SU-DHL-6 (cell line): ENCODE results near the gene ABHD16A.

Experiments
- H2AFZ ChIP-seq: fragments of 200-600 bp; sonication (generic); 2 replicates; pipeline ENCODE4 v1.6.1; 2014; ENCODE audit warnings: low read depth, mild to moderate bottlenecking, moderate library complexity, mixed read lengths, antibody characterized with exemption, low read length; ENCODE audit not compliant: severe bottlenecking
- H3F3A ChIP-seq: fragments of 200-600 bp; shearing (Covaris generic); 2 replicates; pipeline ENCODE4 v1.6.0; 2016; ENCODE audit warnings: antibody characterized with exemption, mild to moderate bottlenecking; ENCODE audit not compliant: insufficient read depth
- H3K27ac ChIP-seq: fragments of 200-600 bp; sonication (generic); 2 replicates; pipeline ENCODE4 v1.5.1; 2016; ENCODE audit warnings: low read depth, mild to moderate bottlenecking, low read length, moderate library complexity, mixed read lengths
- H3K27me3 ChIP-seq: fragments of 200-600 bp; sonication (generic), shearing (Covaris generic); 2 replicates; pipeline ENCODE4 v1.6.0; 2014; ENCODE audit warnings: mild to moderate bottlenecking, low read length
- H3K36me3 ChIP-seq: fragments of 200-600 bp; sonication (generic); 2 replicates; pipeline ENCODE4 v1.6.1; 2014; ENCODE audit warnings: mild to moderate bottlenecking, low read length, mixed read lengths
- H3K4me2 ChIP-seq: fragments of 300-600, 200-600 bp; shearing (Covaris generic), sonication (generic); 2 replicates; pipeline ENCODE4 v1.6.0; 2014; ENCODE audit warnings: low read length, low read depth, mild to moderate bottlenecking; ENCODE audit not compliant: poor library complexity, severe bottlenecking
- H3K4me3 ChIP-seq: fragments of 200-600 bp; sonication (generic); 2 replicates; pipeline ENCODE4 v1.5.1; 2014; ENCODE audit warnings: antibody characterized with exemption, low read length, mild to moderate bottlenecking, mixed read lengths; ENCODE audit not compliant: insufficient read depth, poor library complexity, severe bottlenecking
- H3K79me2 ChIP-seq: fragments of 200-600 bp; sonication (generic); 2 replicates; pipeline ENCODE4 v1.6.1; 2014; ENCODE audit warnings: mild to moderate bottlenecking, low read length, moderate library complexity; ENCODE audit not compliant: insufficient read depth
- H3K9ac ChIP-seq: fragments of 200-600 bp; sonication (generic); 2 replicates; pipeline ENCODE4 v1.7.0; 2014; ENCODE audit warnings: mild to moderate bottlenecking, low read length
- H3K9me2 ChIP-seq: fragments of 200-600 bp; sonication (generic); replicated peaks from 2 replicates; pipeline ENCODE4 v1.6.1; 2014; ENCODE audit warnings: low read length; ENCODE audit not compliant: insufficient read depth
- H3K9me3 ChIP-seq: fragments of 200-600 bp; sonication (generic); 2 replicates; pipeline ENCODE4 v1.6.1; 2014; ENCODE audit warnings: low read length, mixed read lengths; ENCODE audit not compliant: insufficient read depth
- H4K20me1 ChIP-seq: fragments of 200-600 bp; sonication (generic); 2 replicates; pipeline ENCODE4 v1.6.1; 2014; ENCODE audit warnings: low read depth, mild to moderate bottlenecking, antibody characterized with exemption, low read length, moderate library complexity, mixed read lengths
- EZH2phosphoT487 ChIP-seq: fragments of 200-600 bp; sonication (generic), shearing (Covaris generic); conservative IDR thresholded peaks from 2 replicates; pipeline ENCODE4 v1.6.1; 2018; ENCODE audit warnings: mild to moderate bottlenecking, antibody characterized with exemption, low read length, moderate library complexity, mixed read lengths
- TF ChIP-seq, protein P1 (sequence below): fragments of 200-600 bp; sonication (generic); IDR thresholded peaks from one replicate; pipeline ENCODE4 v1.5.1; 2017; ENCODE audit warnings: antibody characterized with exemption, mild to moderate bottlenecking, low read length, moderate library complexity; ENCODE audit not compliant: insufficient read depth, poor library complexity, severe bottlenecking

Gene ABHD16A

DNA sequence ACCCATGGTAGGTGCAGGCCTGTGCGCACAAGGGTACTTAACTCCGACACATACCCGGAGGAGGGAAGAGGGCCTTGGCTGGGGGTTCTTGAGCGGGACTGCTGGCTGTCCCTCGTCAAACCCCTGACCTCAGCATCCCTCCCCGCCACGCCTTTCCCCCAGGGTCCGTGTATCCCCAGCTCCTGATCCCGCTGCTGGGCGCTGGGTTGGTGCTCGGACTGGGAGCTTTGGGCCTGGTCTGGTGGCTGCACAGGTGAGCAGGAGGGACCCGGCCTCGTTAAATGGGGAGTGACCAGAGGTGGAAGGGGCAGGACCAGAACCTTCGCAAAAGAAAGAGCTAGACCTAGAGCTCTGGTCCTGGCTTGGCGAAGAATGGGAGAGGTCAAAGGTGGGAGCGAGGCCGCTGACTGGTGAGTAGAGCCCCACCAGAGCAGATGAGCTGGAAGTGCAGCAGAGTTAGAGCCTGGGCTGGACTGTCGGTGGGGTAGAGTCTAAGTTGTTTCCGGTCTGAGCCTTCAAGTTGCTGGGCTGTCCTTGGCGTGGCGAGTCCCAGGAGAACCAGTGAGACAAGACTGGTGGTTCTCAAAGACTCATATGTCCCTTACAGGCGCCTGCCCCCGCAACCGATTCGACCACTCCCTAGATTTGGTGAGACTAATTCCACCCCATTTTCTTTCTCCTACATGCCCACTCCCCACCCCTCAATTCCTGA lies 21.0 kb upstream of the ABHD16A start:
- Histone ChIP-seq H3K36me3 (no peaks in the 10 kb centered on the region), H4K20me1 (no peaks in the 10 kb centered on the region), H3F3A (peaks cover 4% of the 10 kb centered on the region; the same call in 1 of the 2 replicates), H3K9ac (no peak overlapping the region), H3K27me3 (no peaks in the 10 kb centered on the region), H2AFZ (no peak overlapping the region), H3K4me2 (no peak overlapping the region), H3K79me2 (no peaks in the 10 kb centered on the region), H3K27ac (no peak overlapping the region), H3K4me3 (no peak overlapping the region), H3K9me3 (no peaks in the 10 kb centered on the region), H3K9me2 (no peaks in the 10 kb centered on the region)
- no peak for TF ChIP-seq EZH2phosphoT487

DNA sequence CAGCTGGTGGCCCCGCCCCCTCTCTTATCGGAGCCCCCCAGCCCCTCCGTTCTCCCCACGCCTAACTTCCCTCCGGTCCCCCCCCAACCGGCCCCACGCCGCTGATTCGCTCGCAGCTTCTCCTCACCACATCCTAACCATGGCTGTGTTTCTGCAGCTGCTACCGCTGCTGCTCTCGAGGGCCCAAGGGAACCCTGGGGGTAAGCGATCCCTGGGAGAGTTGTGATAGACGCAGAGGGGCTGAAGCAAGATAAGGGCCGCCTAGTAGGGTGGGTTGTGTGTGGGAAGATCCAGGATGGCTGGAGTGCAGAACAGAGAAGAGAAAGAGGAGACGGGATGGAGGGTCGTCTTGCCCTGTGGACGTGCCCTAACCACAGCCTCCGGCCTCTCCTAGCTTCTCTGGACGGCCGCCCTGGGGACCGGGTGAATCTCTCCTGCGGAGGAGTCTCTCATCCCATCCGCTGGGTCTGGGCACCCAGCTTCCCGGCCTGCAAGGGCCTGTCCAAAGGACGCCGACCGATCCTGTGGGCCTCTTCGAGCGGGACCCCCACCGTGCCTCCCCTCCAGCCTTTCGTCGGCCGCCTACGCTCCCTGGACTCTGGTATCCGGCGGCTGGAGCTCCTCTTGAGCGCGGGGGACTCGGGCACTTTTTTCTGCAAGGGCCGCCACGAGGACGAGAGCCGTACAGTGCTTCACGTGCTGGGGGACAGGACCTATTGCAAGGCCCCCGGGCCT lies 20.3 kb upstream of the ABHD16A start, which contains the start of gene MPIG6B:
Gene MPIG6B (plus strand): TSS at position 129 of the 735 bp plus-strand sequence. CDS start 11 bp downstream, at position 140.
- Histone ChIP-seq H2AFZ (no peak within 1 kb of the TSS), H3K9me2 (no peaks in the 10 kb centered on the region), H4K20me1 (no peaks in the 10 kb centered on the region), H3K9ac (no peak within 1 kb of the TSS), H3K79me2 (no peaks in the 10 kb centered on the region), H3K4me2 (no peak within 1 kb of the TSS), H3K27me3 (no peaks in the 10 kb centered on the region), H3K9me3 (no peaks in the 10 kb centered on the region), H3F3A (peaks cover 4% of the 10 kb centered on the region; the same call in 1 of the 2 replicates), H3K27ac (no peak within 1 kb of the TSS), H3K4me3 (no peak within 1 kb of the TSS), H3K36me3 (no peaks in the 10 kb centered on the region)
- no peak for TF ChIP-seq EZH2phosphoT487
- TF ChIP-seq, protein P1, sequence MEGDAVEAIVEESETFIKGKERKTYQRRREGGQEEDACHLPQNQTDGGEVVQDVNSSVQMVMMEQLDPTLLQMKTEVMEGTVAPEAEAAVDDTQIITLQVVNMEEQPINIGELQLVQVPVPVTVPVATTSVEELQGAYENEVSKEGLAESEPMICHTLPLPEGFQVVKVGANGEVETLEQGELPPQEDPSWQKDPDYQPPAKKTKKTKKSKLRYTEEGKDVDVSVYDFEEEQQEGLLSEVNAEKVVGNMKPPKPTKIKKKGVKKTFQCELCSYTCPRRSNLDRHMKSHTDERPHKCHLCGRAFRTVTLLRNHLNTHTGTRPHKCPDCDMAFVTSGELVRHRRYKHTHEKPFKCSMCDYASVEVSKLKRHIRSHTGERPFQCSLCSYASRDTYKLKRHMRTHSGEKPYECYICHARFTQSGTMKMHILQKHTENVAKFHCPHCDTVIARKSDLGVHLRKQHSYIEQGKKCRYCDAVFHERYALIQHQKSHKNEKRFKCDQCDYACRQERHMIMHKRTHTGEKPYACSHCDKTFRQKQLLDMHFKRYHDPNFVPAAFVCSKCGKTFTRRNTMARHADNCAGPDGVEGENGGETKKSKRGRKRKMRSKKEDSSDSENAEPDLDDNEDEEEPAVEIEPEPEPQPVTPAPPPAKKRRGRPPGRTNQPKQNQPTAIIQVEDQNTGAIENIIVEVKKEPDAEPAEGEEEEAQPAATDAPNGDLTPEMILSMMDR, result no peak

DNA sequence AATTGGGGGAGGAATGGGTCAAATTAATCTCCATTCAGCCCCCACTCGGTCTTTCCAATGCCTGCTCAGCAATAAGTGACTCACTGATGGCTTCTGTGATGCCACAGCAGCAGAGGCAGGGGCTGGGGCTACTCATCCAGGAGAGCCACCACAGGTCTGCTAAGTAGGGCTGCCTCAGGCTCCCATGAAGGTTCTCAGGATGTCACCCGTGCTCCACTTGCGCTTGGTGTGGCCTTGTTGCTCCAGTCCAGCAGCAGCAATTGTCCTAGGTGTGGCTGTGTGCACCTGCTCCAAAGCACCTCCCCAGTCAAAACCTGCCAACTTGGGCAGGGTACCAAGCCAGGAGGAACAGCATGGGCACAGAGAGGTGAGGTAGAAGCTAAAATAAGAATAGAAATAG lies 19.0 kb upstream of the ABHD16A start:
- no peaks in the 10 kb centered on the region for H3K9me2 ChIP-seq
- H3K4me3 ChIP-seq, result no peak overlapping the region
- H2AFZ ChIP-seq, result no peak overlapping the region
- H3F3A ChIP-seq, result no peaks in the 10 kb centered on the region
- H4K20me1 ChIP-seq, result no peaks in the 10 kb centered on the region
- no peaks in the 10 kb centered on the region for H3K36me3 ChIP-seq
- H3K27me3 ChIP-seq, result no peaks in the 10 kb centered on the region
- TF ChIP-seq, protein P1, result no peak
- no peak for TF ChIP-seq EZH2phosphoT487
- no peaks in the 10 kb centered on the region for H3K79me2 ChIP-seq
- no peak overlapping the region for H3K9ac ChIP-seq
- H3K9me3 ChIP-seq, result no peaks in the 10 kb centered on the region
- H3K27ac ChIP-seq, result no peak overlapping the region
- no peak overlapping the region for H3K4me2 ChIP-seq
